DND-41 (cell line): ENCODE data around the gene TWF2.
A peak's percentile ranks its signal among the peaks of the same experiment; 100 is the strongest.

Experiments
- ATAC-seq: fragments of 200-7000 bp; cut with Tn5 transposase; 3 replicates; pipeline ENCODE4 v1.9.1; 2021; ENCODE audit warnings: low read depth; ENCODE audit not compliant: insufficient read depth
- DNase-seq: peaks from one replicate; pipeline ENCODE4 v3.0.0-alpha.2; 2020
- H2AFZ ChIP-seq: 2 replicates; pipeline ENCODE4 v1.6.0; 2012; ENCODE audit warnings: low read depth, low read length
- H3K27ac ChIP-seq: 2 replicates; pipeline ENCODE4 v1.5.1; 2012; ENCODE audit warnings: low read length, inconsistent platforms
- H3K27me3 ChIP-seq: fragments of 200-600 bp; sonication (generic); 2 replicates; pipeline ENCODE4 v1.6.0; 2012; ENCODE audit warnings: low read length, mild to moderate bottlenecking, inconsistent platforms; ENCODE audit not compliant: insufficient read depth, poor library complexity
- H3K36me3 ChIP-seq: 2 replicates; pipeline ENCODE4 v1.5.1; 2012; ENCODE audit warnings: low read length, inconsistent platforms; ENCODE audit not compliant: insufficient read depth
- H3K4me1 ChIP-seq: 2 replicates; pipeline ENCODE4 v1.5.1; 2012; ENCODE audit warnings: mild to moderate bottlenecking, low read length; ENCODE audit not compliant: insufficient read depth
- H3K4me2 ChIP-seq: 2 replicates; pipeline ENCODE4 v1.6.0; 2012; ENCODE audit warnings: mild to moderate bottlenecking, moderate library complexity, low read length, inconsistent platforms; ENCODE audit not compliant: insufficient read depth
- H3K4me3 ChIP-seq, 2 experiments: fragments of 200-600 bp in 1 of 2; shearing (Covaris generic) in 1 of 2; 2 replicates each; pipeline ENCODE4 v1.5.1; 2012 to 2016; ENCODE audit warnings: inconsistent platforms in 2 of 2, low read length in 2 of 2, mild to moderate bottlenecking in 2 of 2, low read depth in 1 of 2, moderate library complexity in 1 of 2
- H3K79me2 ChIP-seq: 2 replicates; pipeline ENCODE4 v1.6.0; 2012; ENCODE audit warnings: low read length, inconsistent platforms; ENCODE audit not compliant: insufficient read depth
- H3K9ac ChIP-seq: 2 replicates; pipeline ENCODE4 v1.6.0; 2012; ENCODE audit warnings: low read depth, mild to moderate bottlenecking, inconsistent platforms, low read length, moderate library complexity
- H3K9me3 ChIP-seq: 2 replicates; pipeline ENCODE4 v1.5.1; 2012; ENCODE audit warnings: low read length, moderate library complexity, mild to moderate bottlenecking, inconsistent platforms; ENCODE audit not compliant: insufficient read depth, severe bottlenecking
- H4K20me1 ChIP-seq: 2 replicates; pipeline ENCODE4 v1.6.0; 2012; ENCODE audit warnings: low read length; ENCODE audit not compliant: insufficient read depth
- CTCF ChIP-seq: IDR thresholded peaks from 2 replicates; pipeline ENCODE4 v1.5.1; 2012; ENCODE audit warnings: borderline replicate concordance, low read length, moderate library complexity, mild to moderate bottlenecking; ENCODE audit not compliant: poor library complexity, severe bottlenecking; ENCODE audit errors: extremely low read depth
- EZH2 ChIP-seq: IDR thresholded peaks from 3 replicates; pipeline ENCODE4 v1.6.1; 2012; ENCODE audit warnings: borderline replicate concordance, low read depth, mild to moderate bottlenecking, moderate library complexity, low read length, inconsistent platforms; ENCODE audit not compliant: severe bottlenecking

Gene TWF2

GRCh38 chr3:52227766-52228165 lies 11.2 kb downstream of the TWF2 start:
- peaks cover 12% of the 10 kb centered on the region; the same call in 1 of the 2 replicates for H3K79me2 ChIP-seq
- no peak overlapping the region for H3K27ac ChIP-seq
- peaks cover 41% of the 10 kb centered on the region for H3K36me3 ChIP-seq
- H3K4me1 ChIP-seq, result peaks cover 35% of the 10 kb centered on the region
- H2AFZ ChIP-seq, result no peak overlapping the region
- peaks cover 27% of the 10 kb centered on the region for H4K20me1 ChIP-seq
- no peak overlapping the region for H3K4me2 ChIP-seq
- H3K9me3 ChIP-seq, result no peaks in the 10 kb centered on the region
- DNase-seq (no peak), ATAC-seq (no peak)
- H3K4me3 ChIP-seq, result no peak overlapping the region
- no peak overlapping the region for H3K9ac ChIP-seq
- no peak for TF ChIP-seq EZH2
- no peak for TF ChIP-seq CTCF
- H3K27me3 ChIP-seq, result no peaks in the 10 kb centered on the region

- Histone ChIP-seq H3K4me3 (no peak overlapping the region), H3K9me3 (no peaks in the 10 kb centered on the region), H3K79me2 (peaks cover 6% of the 10 kb centered on the region; the same call in 1 of the 2 replicates), H4K20me1 (peaks cover 23% of the 10 kb centered on the region), H3K36me3 (peaks cover 36% of the 10 kb centered on the region), H2AFZ (no peak overlapping the region), H3K4me1 (peaks cover 35% of the 10 kb centered on the region), H3K27me3 (no peaks in the 10 kb centered on the region), H3K4me2 (no peak overlapping the region), H3K9ac (no peak overlapping the region), H3K27ac (0 out of 2 replicates have a peak overlapping the region, but pooled peaks have one; percentile 45)
- 0 out of 3 replicates have a peak, but pooled peaks have one; percentile 9 for ATAC-seq
- TF ChIP-seq CTCF, result peak; percentile 59
- TF ChIP-seq EZH2, result no peak
- DNase-seq, result peak; percentile 39
Measured at GRCh38 chr3:52227117-52227516, 11.8 kb downstream of the TWF2 start.

- Histone ChIP-seq H3K79me2 (no peaks in the 10 kb centered on the region), H3K9ac (no peak overlapping the region), H3K4me1 (peaks cover 30% of the 10 kb centered on the region), H3K4me2 (no peak overlapping the region), H4K20me1 (peaks cover 15% of the 10 kb centered on the region; the same call in 1 of the 2 replicates), H3K36me3 (peaks cover 28% of the 10 kb centered on the region), H3K9me3 (no peaks in the 10 kb centered on the region), H3K27ac (peak overlapping the region; percentile 45), H3K4me3 (no peak overlapping the region), H3K27me3 (no peaks in the 10 kb centered on the region), H2AFZ (no peak overlapping the region)
- TF ChIP-seq CTCF (no peak), EZH2 (no peak)
- ATAC-seq (peak; percentile 13; the same call in 1 of the 3 replicates), DNase-seq (no peak)
Measured at GRCh38 chr3:52226229-52226817, 12.6 kb downstream of the TWF2 start.
